Renal cortex interstitium (tissue), 11 donors: Measurements from ENCODE around the gene SUSD2. TPM values are rescaled to one million over a fixed set of nuclear protein-coding genes. Genes with fewer than 3 reads are reported as not detected.
"Not testable (repeated sequence)": the region's sequence is repeated elsewhere in the genome, so short reads cannot be mapped to it uniquely, and the experiment has no call there.

ENCODE experiments used
- DNase-seq, 11 donors: peaks; one replicate each; pipeline ENCODE4 v3.0.0-alpha.2; 2013; ENCODE audit warnings: low read depth in 9 of 11, low spot score in 4 of 11; ENCODE audit errors: extremely low read depth in 1 of 11
- polyA plus RNA-seq, 3 donors: library from polyadenylated mRNA; unstranded; fragments of 120-200 nt; gene quantifications; one replicate each; pipeline ENCODE4 v1.2.1, GENCODE V29; 2013; ENCODE audit not compliant: insufficient read length in 3 of 3

Gene SUSD2
- polyA plus RNA-seq, 3 donors: 10.9 to 20.8 (median 13.8) TPM

GRCh38 chr22:24165673-24166072, 15.6 kb upstream of the SUSD2 start:
- DNase-seq: no peak

GRCh38 chr22:24166811-24167210, 14.5 kb upstream of the SUSD2 start:
- DNase-seq: no peak

GRCh38 chr22:24169439-24170058, 11.7 kb upstream of the SUSD2 start:
- DNase-seq: no peak

GRCh38 chr22:24170188-24170587, 11.1 kb upstream of the SUSD2 start:
- no peak for DNase-seq

- no peak for DNase-seq
Observed at GRCh38 chr22:24170632-24171031, 10.7 kb upstream of the SUSD2 start.

- DNase-seq: no peak
Observed at GRCh38 chr22:24171822-24172221, 9.5 kb upstream of the SUSD2 start.

GRCh38 chr22:24175160-24175808, 6.0 kb upstream of the SUSD2 start:
- peak in 3 of 11 donors; percentile 41 to 46 (median 44) for DNase-seq

GRCh38 chr22:24176040-24176439, 5.2 kb upstream of the SUSD2 start:
- no peak for DNase-seq

- DNase-seq: no peak
Observed at GRCh38 chr22:24176630-24177029, 4.7 kb upstream of the SUSD2 start.

GRCh38 chr22:24177045-24177444, 4.2 kb upstream of the SUSD2 start:
- DNase-seq: no peak

GRCh38 chr22:24177456-24177855, 3.8 kb upstream of the SUSD2 start:
- DNase-seq: no peak

GRCh38 chr22:24178021-24178431, 3.3 kb upstream of the SUSD2 start:
- no peak for DNase-seq

GRCh38 chr22:24178502-24179440, 2.5 kb upstream of the SUSD2 start:
- DNase-seq: no peak

- no peak for DNase-seq
Observed at GRCh38 chr22:24179478-24180210, 1.6 kb upstream of the SUSD2 start.

GRCh38 chr22:24180316-24181087, 785 bp upstream of the SUSD2 start:
- no peak for DNase-seq

- no peak for DNase-seq
Observed at GRCh38 chr22:24181996-24182899, 961 bp downstream of the SUSD2 start.

- not testable (repeated sequence) for DNase-seq
Observed at GRCh38 chr22:24182900-24183246, 1.6 kb downstream of the SUSD2 start.
